Left hindlimb (tissue), 1 donor: ENCODE data around the gene FICD.

Experiments used
- DNase-seq: peaks from one replicate; pipeline ENCODE4 v3.0.0-alpha.2; 2018

Gene FICD

GRCh38 chr12:108505129-108505528 is 9.9 kb upstream of the FICD start:
- no peak for DNase-seq

GRCh38 chr12:108507971-108508642 is 7.0 kb upstream of the FICD start:
- no peak for DNase-seq

- DNase-seq: no peak
These were observed 5.3 kb upstream of the FICD start for GRCh38 chr12:108509806-108510205.

- DNase-seq: no peak
These were observed 4.2 kb upstream of the FICD start for GRCh38 chr12:108510836-108511235.

- peak; percentile 69 for DNase-seq
These were observed 3.2 kb upstream of the FICD start for GRCh38 chr12:108511633-108512540.

GRCh38 chr12:108514468-108514972 is 557 bp upstream of the FICD start:
- DNase-seq: no peak

GRCh38 chr12:108515916-108516315 is 839 bp downstream of the FICD start:
- no peak for DNase-seq

- no peak for DNase-seq
These were observed 1.6 kb downstream of the FICD start for GRCh38 chr12:108516511-108517275.

GRCh38 chr12:108517288-108518100 is 2.4 kb downstream of the FICD start:
- no peak for DNase-seq

GRCh38 chr12:108518101-108518715 is 3.1 kb downstream of the FICD start:
- DNase-seq: no peak

- DNase-seq: no peak
These were observed 3.8 kb downstream of the FICD start for GRCh38 chr12:108518716-108519496.

GRCh38 chr12:108519558-108519957 is 4.5 kb downstream of the FICD start:
- no peak for DNase-seq

GRCh38 chr12:108523365-108523764 is 8.3 kb downstream of the FICD start:
- no peak for DNase-seq

GRCh38 chr12:108525681-108526080 is 10.6 kb downstream of the FICD start:
- DNase-seq: no peak

- no peak for DNase-seq
These were observed 11.5 kb downstream of the FICD start for GRCh38 chr12:108526482-108527165.

- DNase-seq: no peak
These were observed 12.1 kb downstream of the FICD start for GRCh38 chr12:108527166-108527496.

GRCh38 chr12:108530161-108530560 is 15.1 kb downstream of the FICD start:
- no peak for DNase-seq

- DNase-seq: no peak
These were observed 17.1 kb downstream of the FICD start for GRCh38 chr12:108531929-108532848.

GRCh38 chr12:108538146-108538545 is 23.1 kb downstream of the FICD start:
- no peak for DNase-seq
